ENCODE measurements around the gene CALD1. TPM values are rescaled to one million over a fixed set of nuclear protein-coding genes. Genes with fewer than 3 reads are reported as not detected.

CALD1 gene
- total RNA-seq, 1 experiment from 2014 or later = 147 TPM

- TF ChIP-seq CREB1 (CRISPR knock-in tag; IDR thresholded peaks at IDR 0.05) (no peak), NR3C1 (CRISPR knock-in tag; conservative IDR thresholded peaks at IDR 0.05; ENCODE audit: low read depth) (no peak), MAX (CRISPR knock-in tag; IDR thresholded peaks at IDR 0.05) (no peak), MLX (CRISPR knock-in tag; IDR thresholded peaks at IDR 0.05) (no peak), JUN (CRISPR knock-in tag; IDR thresholded peaks at IDR 0.05) (no peak)
- DNase-seq (ENCODE audit: low spot score) = no peak
- ATAC-seq = no peak
- CTCF ChIA-PET = interaction anchor here (1.0 kb wide), 1 partner anchor 112 kb away, joined by 3 read pairs; the partner anchor contains the start of gene AGBL3
- H3K36me3 Mint-ChIP-seq = peaks cover under 1% of the 10 kb centered on the region; the same call in 1 of the 2 replicates
- POLR2A ChIA-PET = no interaction called here
- no peaks in the 10 kb centered on the region for H3K9me3 Mint-ChIP-seq
- H3K27me3 Mint-ChIP-seq (ENCODE audit: low read depth) = no peaks in the 10 kb centered on the region
- H3K4me3 Mint-ChIP-seq = no peak overlapping the region
- peaks cover 13% of the 10 kb centered on the region for H3K4me1 Mint-ChIP-seq
- H3K27ac Mint-ChIP-seq = peak overlapping the region; percentile 68
Measured at GRCh38 chr7:134874407-134874806, 95.0 kb downstream of the CALD1 start.

GRCh38 chr7:134875867-134876266 is 96.4 kb downstream of the CALD1 start:
- Mint-ChIP-seq H3K36me3 (no peaks in the 10 kb centered on the region), H3K27me3 (ENCODE audit: low read depth) (no peaks in the 10 kb centered on the region), H3K4me1 (peaks cover 10% of the 10 kb centered on the region), H3K9me3 (no peaks in the 10 kb centered on the region), H3K4me3 (no peak overlapping the region), H3K27ac (no peak overlapping the region)
- DNase-seq (ENCODE audit: low spot score) (no peak), ATAC-seq (no peak)
- ChIA-PET POLR2A (no interaction called here), CTCF (no interaction called here)
- no peak for TF ChIP-seq ZNF121 (CRISPR knock-in tag; IDR thresholded peaks at IDR 0.05)
- TF ChIP-seq ATF1 (CRISPR knock-in tag; IDR thresholded peaks at IDR 0.05) = no peak

- Mint-ChIP-seq H3K4me3 (no peak overlapping the region), H3K27ac (no peak overlapping the region), H3K36me3 (no peaks in the 10 kb centered on the region), H3K4me1 (peaks cover 2% of the 10 kb centered on the region; the same call in 1 of the 2 replicates), H3K9me3 (no peaks in the 10 kb centered on the region), H3K27me3 (ENCODE audit: low read depth) (no peaks in the 10 kb centered on the region)
- DNase-seq (ENCODE audit: low spot score) (no peak), ATAC-seq (no peak)
- TF ChIP-seq ATF3 (CRISPR knock-in tag; conservative IDR thresholded peaks at IDR 0.05) = no peak
- TF ChIP-seq NFYB (CRISPR knock-in tag; conservative IDR thresholded peaks at IDR 0.05; ENCODE audit: low read depth) = no peak
- no peak for TF ChIP-seq NR1H2 (CRISPR knock-in tag; IDR thresholded peaks at IDR 0.05)
- TF ChIP-seq TEAD4 (CRISPR knock-in tag; IDR thresholded peaks at IDR 0.05) = no peak
- no peak for TF ChIP-seq STAT6 (CRISPR knock-in tag; conservative IDR thresholded peaks at IDR 0.05; ENCODE audit: low read depth)
- POLR2A ChIA-PET = interaction anchor here (0.6 kb wide), 1 partner anchor 685 kb away, joined by 3 read pairs; no protein-coding TSS in a partner anchor
- CTCF ChIA-PET = interaction anchor here (1.5 kb wide), 1 partner anchor 10 kb away, joined by 3 read pairs; no protein-coding TSS in a partner anchor
Measured at GRCh38 chr7:134878746-134879357, 99.4 kb downstream of the CALD1 start.

GRCh38 chr7:134879815-134880475 is 100.5 kb downstream of the CALD1 start:
- CTCF ChIA-PET = interaction anchor here (0.6 kb wide), 1 partner anchor 169 kb away, joined by 3 read pairs; no protein-coding TSS in a partner anchor
- TF ChIP-seq HMGA2 (CRISPR knock-in tag; IDR thresholded peaks at IDR 0.05) (no peak), FOXJ3 (CRISPR knock-in tag; IDR thresholded peaks at IDR 0.05; ENCODE audit: borderline replicate concordance) (no peak), TEAD1 (CRISPR knock-in tag; IDR thresholded peaks at IDR 0.05) (no peak)
- H3K9me3 Mint-ChIP-seq = no peaks in the 10 kb centered on the region
- DNase-seq (ENCODE audit: low spot score) (no peak), ATAC-seq (no peak)
- POLR2A ChIA-PET = no interaction called here
- H3K27me3 Mint-ChIP-seq (ENCODE audit: low read depth) = no peaks in the 10 kb centered on the region
- no peaks in the 10 kb centered on the region for H3K36me3 Mint-ChIP-seq
- H3K4me1 Mint-ChIP-seq = peaks cover 2% of the 10 kb centered on the region; the same call in 1 of the 2 replicates
- no peak overlapping the region for H3K4me3 Mint-ChIP-seq
- H3K27ac Mint-ChIP-seq = no peak overlapping the region

Measured in WTC11 (cell line).